PFSK-1 (cell line): ENCODE measurements around the gene COL4A6.

Experiments used
- POLR2AphosphoS5 ChIP-seq: IDR thresholded peaks from 2 replicates; pipeline ENCODE4 v1.6.1; 2012; ENCODE audit warnings: low read depth, mild to moderate bottlenecking, control low read depth, low read length, moderate library complexity
- TAF1 ChIP-seq: IDR thresholded peaks from 2 replicates; pipeline ENCODE4 v1.6.1; 2012; ENCODE audit warnings: low read length, control low read depth, borderline replicate concordance; ENCODE audit not compliant: insufficient read depth
- TF ChIP-seq, protein P1 (sequence below), 2 experiments: IDR thresholded peaks; 2 replicates each; pipeline versions ENCODE4 v1.6.1 to v1.8.0; 2011 to 2012; ENCODE audit warnings: low read depth in 2 of 2, low read length in 2 of 2, control low read depth in 1 of 2, inconsistent platforms in 1 of 2, mild to moderate bottlenecking in 1 of 2, moderate library complexity in 1 of 2; ENCODE audit not compliant: insufficient read depth in 1 of 2

DNA sequence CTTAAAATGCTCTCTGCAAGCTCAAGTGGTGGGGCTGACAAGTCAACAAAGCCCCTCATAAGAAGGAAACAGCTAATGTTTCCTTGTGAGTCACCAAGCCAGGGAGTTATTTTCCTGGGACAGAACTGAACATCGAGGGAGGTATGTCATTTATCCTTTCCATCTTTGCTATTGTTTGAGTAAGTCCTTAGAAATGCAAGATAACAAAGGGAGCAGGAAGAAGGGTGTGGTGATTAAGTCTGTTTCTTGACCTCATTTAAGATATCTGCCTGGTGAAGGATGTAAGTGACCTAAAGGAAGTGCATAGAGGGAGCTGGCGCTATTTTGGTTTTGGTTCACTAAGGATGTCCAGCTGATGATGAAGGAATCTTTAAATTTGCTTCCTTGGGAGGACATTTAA, 306.8 kb downstream of the COL4A6 start:
- TF ChIP-seq, protein P1, sequence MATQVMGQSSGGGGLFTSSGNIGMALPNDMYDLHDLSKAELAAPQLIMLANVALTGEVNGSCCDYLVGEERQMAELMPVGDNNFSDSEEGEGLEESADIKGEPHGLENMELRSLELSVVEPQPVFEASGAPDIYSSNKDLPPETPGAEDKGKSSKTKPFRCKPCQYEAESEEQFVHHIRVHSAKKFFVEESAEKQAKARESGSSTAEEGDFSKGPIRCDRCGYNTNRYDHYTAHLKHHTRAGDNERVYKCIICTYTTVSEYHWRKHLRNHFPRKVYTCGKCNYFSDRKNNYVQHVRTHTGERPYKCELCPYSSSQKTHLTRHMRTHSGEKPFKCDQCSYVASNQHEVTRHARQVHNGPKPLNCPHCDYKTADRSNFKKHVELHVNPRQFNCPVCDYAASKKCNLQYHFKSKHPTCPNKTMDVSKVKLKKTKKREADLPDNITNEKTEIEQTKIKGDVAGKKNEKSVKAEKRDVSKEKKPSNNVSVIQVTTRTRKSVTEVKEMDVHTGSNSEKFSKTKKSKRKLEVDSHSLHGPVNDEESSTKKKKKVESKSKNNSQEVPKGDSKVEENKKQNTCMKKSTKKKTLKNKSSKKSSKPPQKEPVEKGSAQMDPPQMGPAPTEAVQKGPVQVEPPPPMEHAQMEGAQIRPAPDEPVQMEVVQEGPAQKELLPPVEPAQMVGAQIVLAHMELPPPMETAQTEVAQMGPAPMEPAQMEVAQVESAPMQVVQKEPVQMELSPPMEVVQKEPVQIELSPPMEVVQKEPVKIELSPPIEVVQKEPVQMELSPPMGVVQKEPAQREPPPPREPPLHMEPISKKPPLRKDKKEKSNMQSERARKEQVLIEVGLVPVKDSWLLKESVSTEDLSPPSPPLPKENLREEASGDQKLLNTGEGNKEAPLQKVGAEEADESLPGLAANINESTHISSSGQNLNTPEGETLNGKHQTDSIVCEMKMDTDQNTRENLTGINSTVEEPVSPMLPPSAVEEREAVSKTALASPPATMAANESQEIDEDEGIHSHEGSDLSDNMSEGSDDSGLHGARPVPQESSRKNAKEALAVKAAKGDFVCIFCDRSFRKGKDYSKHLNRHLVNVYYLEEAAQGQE (IDR thresholded peaks at IDR 0.05; ENCODE audit: insufficient read depth in 1 of 2, low read depth in 2 of 2, low read length in 2 of 2), result no peak
- TF ChIP-seq POLR2AphosphoS5 (no peak), TAF1 (no peak)
